GM19023 (cell line): Measurements from ENCODE around the gene CHD9.
"Not testable (repeated sequence)": the region's sequence is repeated elsewhere in the genome, so short reads cannot be mapped to it uniquely, and the experiment has no call there.

Experiments
- ATAC-seq: cut with Tn5 transposase; IDR thresholded peaks from one replicate; pipeline ENCODE4 v1.9.1; 2021; ENCODE audit warnings: mild to moderate bottlenecking, moderate library complexity; ENCODE audit not compliant: unreplicated experiment

CHD9 gene

DNA sequence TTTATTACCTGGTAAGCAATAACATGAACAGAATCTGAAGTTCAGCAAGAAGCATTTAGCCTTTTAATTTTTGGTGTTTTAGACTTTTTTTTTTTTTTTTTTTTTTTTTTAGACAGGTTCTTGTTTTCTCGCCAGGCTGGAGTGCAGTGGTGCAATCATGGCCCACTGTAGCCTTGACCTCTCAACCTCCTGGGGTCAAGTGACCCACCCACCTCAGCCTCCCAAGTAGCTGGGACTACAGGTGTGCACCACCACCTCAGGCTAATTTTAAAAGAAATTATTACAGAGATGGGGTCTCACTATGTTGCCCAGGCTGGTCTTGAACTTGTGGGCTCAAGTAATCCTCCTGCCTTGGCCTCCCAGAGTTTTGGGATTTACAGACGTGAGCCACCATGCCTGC is 206.5 kb downstream of the CHD9 start:
- ATAC-seq, result no peak

- ATAC-seq, result no peak
Observed at GRCh38 chr16:53262645-53263044, 207.9 kb downstream of the CHD9 start.

GRCh38 chr16:53266156-53266555 is 211.4 kb downstream of the CHD9 start:
- ATAC-seq, result no peak

GRCh38 chr16:53278498-53278897 is 223.7 kb downstream of the CHD9 start:
- ATAC-seq, result not testable (repeated sequence)

- no peak for ATAC-seq
Observed at GRCh38 chr16:53281280-53281679, 226.5 kb downstream of the CHD9 start.

DNA sequence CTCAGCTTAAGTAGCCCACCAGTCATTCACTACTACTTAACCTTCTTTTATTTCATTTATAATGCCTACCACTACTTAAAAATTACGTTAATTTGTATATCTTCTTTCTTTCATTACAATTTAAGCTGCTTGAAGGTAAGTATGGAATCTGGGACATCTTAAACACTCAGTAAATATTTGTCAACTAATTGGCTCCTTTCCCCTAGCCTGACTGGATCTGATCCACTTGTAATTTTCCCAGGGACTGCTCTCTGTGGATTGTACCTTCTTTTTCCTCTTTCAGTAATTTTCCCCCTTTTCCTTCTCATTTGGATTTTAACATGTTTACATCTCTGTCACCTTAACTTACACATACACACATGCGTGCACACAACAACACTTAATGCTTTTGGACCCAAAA is 227.1 kb downstream of the CHD9 start:
- no peak for ATAC-seq

DNA sequence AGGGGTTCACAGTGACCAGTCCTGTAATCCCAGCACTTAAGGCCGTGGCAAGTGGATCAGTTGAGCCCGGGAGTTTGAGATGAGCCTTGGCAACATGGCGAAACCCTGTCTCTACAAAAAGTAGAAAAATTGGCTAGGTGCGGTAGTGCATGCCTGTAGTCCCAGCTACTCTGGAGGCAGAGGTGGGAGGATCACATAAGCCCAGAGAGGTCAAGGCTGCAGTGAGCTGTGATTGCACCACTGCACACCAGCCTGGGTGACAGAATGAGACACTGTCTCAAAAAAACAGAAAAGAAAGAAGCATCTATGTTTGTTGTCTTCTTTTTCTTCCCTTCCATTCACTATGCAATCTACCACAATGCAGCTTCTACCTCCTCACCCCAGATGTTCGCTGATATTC is 227.5 kb downstream of the CHD9 start:
- no peak for ATAC-seq

DNA sequence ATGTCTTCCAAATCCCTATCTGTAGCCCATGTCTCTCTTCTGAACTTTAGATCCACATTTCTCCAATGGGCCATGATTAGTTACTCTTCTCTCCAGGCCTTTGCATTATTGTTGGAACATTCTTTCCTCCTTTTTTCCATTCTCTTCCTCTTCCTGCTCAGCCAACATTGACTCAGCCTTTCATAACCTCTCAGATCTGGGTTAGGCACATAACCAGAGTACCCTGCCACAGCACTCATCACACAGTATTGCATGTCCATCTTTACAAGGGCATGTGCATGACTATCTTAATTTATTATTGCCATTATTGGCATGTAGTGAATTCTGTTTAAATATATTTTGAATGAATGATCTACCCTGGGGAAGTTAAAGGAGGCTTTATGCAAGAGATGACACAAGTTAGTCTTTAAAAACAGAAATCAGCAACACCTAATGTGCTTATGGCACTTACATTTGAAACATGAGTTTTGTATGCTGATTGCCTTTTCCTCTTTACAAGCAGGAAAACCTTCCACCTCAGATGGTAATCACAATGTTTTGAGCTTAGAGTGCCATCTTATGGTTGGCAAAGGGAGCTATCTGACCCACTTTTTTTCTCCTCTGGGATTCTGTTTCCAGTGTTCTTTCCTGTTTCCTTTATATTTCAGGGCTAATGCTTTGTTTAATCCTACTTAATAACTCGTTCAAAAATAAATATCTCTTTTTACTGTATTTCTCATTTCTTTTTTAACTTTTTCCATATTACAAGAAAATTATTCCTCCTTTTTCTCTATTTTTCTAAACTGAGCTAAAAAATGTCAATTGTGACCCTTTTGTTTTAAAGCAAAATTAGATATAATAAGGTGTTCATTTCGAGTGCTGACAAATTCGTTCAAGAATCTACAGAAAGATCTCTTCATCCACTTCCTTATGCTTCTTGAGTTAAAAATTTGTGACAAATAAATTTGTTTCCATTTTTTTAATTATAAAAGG is 228.5 kb downstream of the CHD9 start:
- no peak for ATAC-seq

DNA sequence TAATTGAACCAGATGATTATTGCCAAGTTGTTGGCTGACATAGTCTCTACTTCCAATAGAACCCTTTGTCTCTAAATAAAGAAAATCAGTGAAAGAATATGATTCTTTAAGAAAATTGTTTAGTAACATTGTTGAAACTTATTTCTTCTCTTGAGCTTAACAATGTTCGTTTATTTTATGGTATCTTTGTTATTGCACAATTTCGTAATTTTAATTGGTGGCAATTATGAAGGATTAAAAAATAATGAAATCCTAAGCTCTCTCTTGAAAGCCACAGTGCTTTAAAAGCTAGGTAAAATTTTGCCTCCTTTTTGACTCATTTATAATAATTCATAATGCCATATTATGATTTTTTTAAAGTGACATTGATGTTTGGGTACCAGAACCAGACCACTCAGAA is 230.4 kb downstream of the CHD9 start:
- no peak for ATAC-seq

GRCh38 chr16:53290520-53290919 is 235.7 kb downstream of the CHD9 start:
- ATAC-seq, result no peak

- ATAC-seq, result no peak
Observed at GRCh38 chr16:53291757-53292392, 237.1 kb downstream of the CHD9 start.

DNA sequence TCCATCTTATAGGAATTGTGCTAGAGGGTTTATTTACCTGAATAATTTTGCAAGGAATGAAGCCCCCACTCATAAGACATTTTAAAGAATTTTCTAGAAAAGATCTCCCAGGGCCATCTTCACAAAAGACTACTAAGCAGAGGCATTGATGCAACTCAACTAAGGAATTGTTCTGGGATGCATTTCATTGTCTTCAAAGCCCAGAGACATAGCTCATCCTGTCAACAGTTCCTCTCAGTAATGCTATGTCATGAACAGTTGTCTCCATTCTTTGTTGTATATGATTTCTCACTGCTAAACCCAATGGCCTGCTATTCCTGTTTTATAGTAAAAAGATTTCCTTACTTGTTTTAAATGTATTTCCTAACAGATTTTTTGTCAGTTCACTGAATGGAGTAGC is 242.7 kb downstream of the CHD9 start:
- ATAC-seq, result no peak

GRCh38 chr16:53304334-53304733 is 249.5 kb downstream of the CHD9 start:
- no peak for ATAC-seq

GRCh38 chr16:53305743-53306142 is 251.0 kb downstream of the CHD9 start:
- no peak for ATAC-seq

DNA sequence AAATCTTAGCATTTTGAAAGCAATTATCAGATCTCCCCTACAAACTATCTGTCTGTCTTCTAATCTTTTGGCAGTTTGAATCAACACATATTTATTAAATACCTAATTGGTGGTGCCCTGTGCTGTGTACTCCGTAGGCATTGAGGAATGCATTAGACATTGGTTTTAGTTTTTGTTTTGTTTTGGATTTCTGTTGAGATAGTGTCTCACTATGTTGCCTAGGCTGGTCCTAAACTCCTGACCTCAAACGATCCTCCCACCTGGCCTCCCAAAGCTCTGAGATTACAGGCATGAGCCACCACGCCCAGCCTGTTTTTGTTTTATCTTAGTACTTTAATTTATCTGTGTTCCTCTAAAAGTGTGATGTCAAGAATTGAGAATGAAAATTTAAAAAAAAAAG is 254.7 kb downstream of the CHD9 start:
- ATAC-seq, result no peak

GRCh38 chr16:53320992-53321391 is 266.2 kb downstream of the CHD9 start:
- ATAC-seq, result no peak

GRCh38 chr16:53323924-53324323 is 269.1 kb downstream of the CHD9 start:
- no peak for ATAC-seq

DNA sequence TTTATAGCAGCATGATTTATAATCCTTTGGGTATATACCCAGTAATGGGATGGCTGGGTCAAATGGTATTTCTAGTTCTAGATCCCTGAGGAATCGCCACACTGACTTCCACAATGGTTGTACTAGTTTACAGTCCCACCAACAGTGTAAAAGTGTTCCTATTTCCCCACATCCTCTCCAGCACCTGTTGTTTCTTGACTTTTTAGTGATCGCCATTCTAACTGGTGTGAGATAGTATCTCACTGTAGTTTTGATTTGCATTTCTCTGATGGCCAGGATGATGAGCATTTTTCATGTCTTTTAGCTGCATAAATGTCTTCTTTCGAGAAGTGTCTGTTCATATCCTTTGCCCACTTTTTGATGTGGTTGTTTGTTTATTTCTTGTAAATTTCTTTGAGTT is 276.2 kb downstream of the CHD9 start:
- ATAC-seq, result not testable (repeated sequence)

DNA sequence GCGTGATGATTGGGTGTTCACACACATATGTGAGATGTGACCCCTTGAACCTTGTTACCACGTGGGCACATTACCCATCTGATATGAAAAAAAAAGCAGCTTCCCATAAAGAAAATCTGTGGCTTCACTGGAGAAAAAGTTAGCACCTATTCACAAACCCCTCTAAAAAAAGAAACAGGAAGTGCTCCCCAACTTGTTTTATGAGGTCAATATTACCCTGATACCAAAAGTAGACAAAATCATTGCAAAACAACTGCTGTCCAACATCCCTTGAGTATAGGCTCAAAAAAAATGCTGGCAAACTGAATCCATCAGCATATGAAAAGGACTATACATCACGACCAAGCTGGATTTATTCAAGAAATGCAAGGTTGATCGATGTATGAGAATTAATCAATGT is 279.8 kb downstream of the CHD9 start:
- ATAC-seq, result no peak

GRCh38 chr16:53337294-53337693 is 282.5 kb downstream of the CHD9 start:
- no peak for ATAC-seq

- ATAC-seq, result no peak
Observed at GRCh38 chr16:53341792-53342191, 287.0 kb downstream of the CHD9 start.

DNA sequence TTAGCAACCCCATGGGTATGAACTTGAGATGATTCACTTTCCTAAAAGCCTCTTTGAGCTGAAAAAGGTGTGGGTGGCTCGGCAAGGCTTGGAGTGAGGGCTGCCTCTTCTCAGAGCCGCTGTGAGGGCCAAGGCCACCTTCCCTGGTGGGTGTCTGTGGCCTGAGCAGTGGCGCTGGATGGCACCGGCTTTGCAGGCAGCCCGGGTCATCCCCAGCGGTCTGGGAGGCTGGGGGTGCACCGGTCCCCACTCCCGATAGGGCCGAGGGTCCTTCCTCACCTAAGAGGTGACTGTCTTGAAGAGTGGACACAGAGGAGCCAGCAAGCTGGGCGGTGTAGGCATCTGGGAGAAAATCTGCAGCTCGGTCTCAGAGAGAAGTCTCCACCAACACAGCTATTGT is 300.3 kb downstream of the CHD9 start:
- no peak for ATAC-seq
